OCI-LY3 (cell line): ENCODE results near the gene SPG7.
A peak's percentile ranks its signal among the peaks of the same experiment; 100 is the strongest.

Experiments used
- H2AFZ ChIP-seq: fragments of 200-600, 300-600 bp; shearing (Covaris generic); 2 replicates; pipeline ENCODE4 v1.6.0; 2014; ENCODE audit warnings: antibody characterized with exemption, low read depth, low read length
- H3K27ac ChIP-seq: fragments of 200-600, 300-600 bp; sonication (generic); 2 replicates; pipeline ENCODE4 v1.5.1; 2014; ENCODE audit warnings: mild to moderate bottlenecking, low read length, moderate library complexity, mixed read lengths
- H3K27me3 ChIP-seq: fragments of 200-600, 300-600 bp; sonication (generic); 2 replicates; pipeline ENCODE4 v1.6.1; 2014; ENCODE audit warnings: low read depth, low read length, mixed read lengths
- H3K36me3 ChIP-seq: fragments of 200-600, 300-600 bp; sonication (generic); replicated peaks from 2 replicates; pipeline ENCODE3; 2014; ENCODE audit warnings: low read depth, low read length, mixed read lengths
- H3K4me1 ChIP-seq: fragments of 300-600, 200-600 bp; sonication (generic); 2 replicates; pipeline ENCODE4 v1.6.1; 2014; ENCODE audit warnings: low read length, mixed read lengths
- H3K4me2 ChIP-seq: fragments of 200-600, 300-600 bp; sonication (generic); 2 replicates; pipeline ENCODE4 v1.6.1; 2014; ENCODE audit warnings: low read length, mixed read lengths
- H3K4me3 ChIP-seq: fragments of 300-600, 200-600 bp; sonication (generic); 2 replicates; pipeline ENCODE4 v1.5.1; 2014; ENCODE audit warnings: antibody characterized with exemption, mild to moderate bottlenecking, low read length, moderate library complexity
- H3K79me2 ChIP-seq: fragments of 300-600, 200-600 bp; shearing (Covaris generic); 2 replicates; pipeline ENCODE4 v1.6.1; 2014; ENCODE audit warnings: mild to moderate bottlenecking, low read length, mixed read lengths
- H3K9ac ChIP-seq: fragments of 300-600, 200-600 bp; shearing (Covaris generic); 2 replicates; pipeline ENCODE4 v1.6.0; 2014; ENCODE audit warnings: mild to moderate bottlenecking, low read length, moderate library complexity
- H3K9me3 ChIP-seq: fragments of 200-600, 300-600 bp; shearing (Covaris generic); 2 replicates; pipeline ENCODE4 v1.6.1; 2014; ENCODE audit warnings: low read length, mixed read lengths; ENCODE audit not compliant: insufficient read depth
- H4K20me1 ChIP-seq: fragments of 200-600, 300-600 bp; sonication (generic); 2 replicates; pipeline ENCODE4 v1.6.1; 2016; ENCODE audit warnings: low read length, mixed read lengths; ENCODE audit not compliant: insufficient read depth
- CTCF ChIP-seq: fragments of 200-600, 300-600 bp; sonication (generic); IDR thresholded peaks from 2 replicates; pipeline ENCODE4 v1.5.1; 2014; ENCODE audit warnings: antibody characterized with exemption, low read length, low read depth
- EZH2phosphoT487 ChIP-seq: fragments of 200-600 bp; shearing (Covaris generic); IDR thresholded peaks from 2 replicates; pipeline ENCODE4 v1.6.1; 2018; ENCODE audit warnings: antibody characterized with exemption, mixed run types, low read depth

The SPG7 gene

GRCh38 chr16:89489040-89489897, 18.9 kb upstream of the SPG7 start:
- Histone ChIP-seq H2AFZ (no peak overlapping the region), H4K20me1 (peaks cover 40% of the 10 kb centered on the region), H3K9me3 (no peaks in the 10 kb centered on the region), H3K36me3 (peaks cover 13% of the 10 kb centered on the region), H3K4me1 (peaks cover 49% of the 10 kb centered on the region), H3K4me2 (peak overlapping the region; percentile 93), H3K79me2 (peaks cover 77% of the 10 kb centered on the region), H3K9ac (peak overlapping the region; percentile 80), H3K27ac (peak overlapping the region; percentile 90), H3K4me3 (peak overlapping the region; percentile 87), H3K27me3 (no peaks in the 10 kb centered on the region)
- no peak for TF ChIP-seq EZH2phosphoT487
- TF ChIP-seq CTCF = peak; percentile 19; the same call in 1 of the 2 replicates

- Histone ChIP-seq H3K9me3 (no peaks in the 10 kb centered on the region), H3K4me1 (peaks cover 42% of the 10 kb centered on the region), H3K9ac (peak overlapping the region; percentile 80), H3K36me3 (peaks cover 13% of the 10 kb centered on the region), H3K79me2 (peaks cover 70% of the 10 kb centered on the region), H4K20me1 (peaks cover 33% of the 10 kb centered on the region), H3K4me2 (no peak overlapping the region), H3K4me3 (peak overlapping the region; percentile 87), H3K27ac (peak overlapping the region; percentile 90), H3K27me3 (no peaks in the 10 kb centered on the region), H2AFZ (no peak overlapping the region)
- TF ChIP-seq EZH2phosphoT487 = no peak
- no peak for TF ChIP-seq CTCF
Observed at GRCh38 chr16:89489898-89490438, 18.2 kb upstream of the SPG7 start.

DNA sequence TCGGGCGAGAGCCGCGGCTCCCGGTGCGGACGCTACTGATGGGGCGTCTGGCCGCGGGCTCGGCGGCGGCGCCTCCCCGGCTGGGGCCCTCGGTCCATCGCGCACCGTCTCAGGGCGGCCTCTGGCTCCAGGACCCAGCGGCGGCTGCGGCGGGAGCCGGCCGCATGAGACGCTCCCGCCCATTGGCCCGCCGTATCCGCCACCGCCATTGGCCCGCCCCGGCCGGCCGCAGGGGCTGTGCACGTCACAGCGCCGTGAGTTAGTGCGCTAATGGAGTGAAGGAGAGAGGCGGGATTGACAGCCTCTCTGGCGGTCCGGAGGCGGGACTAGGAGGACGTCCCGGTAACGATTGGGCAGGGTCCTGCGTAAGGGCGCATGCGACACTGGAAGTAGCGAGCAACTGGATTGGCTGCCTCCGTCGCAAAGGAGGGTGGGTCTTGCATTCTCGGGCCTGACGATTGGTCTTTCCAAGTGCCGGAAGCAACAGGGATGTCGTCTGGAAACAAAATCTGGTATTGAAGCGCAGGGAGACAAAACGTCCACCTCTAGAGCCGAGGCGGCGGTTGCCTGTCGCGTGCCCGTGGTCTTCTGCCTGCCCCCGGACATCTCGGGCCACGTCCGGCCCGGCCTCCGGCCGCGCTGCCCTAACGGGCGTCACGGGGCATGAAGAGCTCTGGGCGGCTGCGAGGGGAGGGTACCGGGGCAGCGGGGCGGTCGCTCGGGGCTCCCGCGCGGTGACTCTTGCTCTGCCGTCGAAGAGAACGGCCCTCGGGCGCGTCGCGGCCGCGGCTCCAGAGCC, 17.6 kb upstream of the SPG7 start, which contains the start of gene ANKRD11:
Gene ANKRD11 (minus strand): TSS at position 123 of the 799 bp plus-strand sequence. CDS start 173,542 bp downstream, outside the sequence.
- peak within 1 kb of the TSS; percentile 90 for H3K27ac ChIP-seq
- H3K4me1 ChIP-seq = peaks cover 36% of the 10 kb centered on the region
- peak within 1 kb of the TSS; percentile 84; the same call in 1 of the 2 replicates for H2AFZ ChIP-seq

More for the DNA sequence above, 17.6 kb upstream of the SPG7 start, which contains the start of gene ANKRD11:
- H3K4me3 ChIP-seq = peak within 1 kb of the TSS; percentile 90
- TF ChIP-seq EZH2phosphoT487 (no peak), CTCF (no peak)
- peaks cover 11% of the 10 kb centered on the region for H3K36me3 ChIP-seq
- H3K27me3 ChIP-seq = no peaks in the 10 kb centered on the region
- H3K9me3 ChIP-seq = no peaks in the 10 kb centered on the region
- H3K4me2 ChIP-seq = peak within 1 kb of the TSS; percentile 96
- peak within 1 kb of the TSS; percentile 80 for H3K9ac ChIP-seq
- peaks cover 26% of the 10 kb centered on the region for H4K20me1 ChIP-seq
- peaks cover 64% of the 10 kb centered on the region for H3K79me2 ChIP-seq
